Dermis lymphatic vessel endothelial cell (primary cell): Measurements from ENCODE around the gene EFTUD2. TPM values are rescaled to one million over a fixed set of nuclear protein-coding genes. Genes with fewer than 3 reads are reported as not detected.

Source experiments
- total RNA-seq: library from RNA; depleted of rRNA; stranded (reverse); fragments of >200 nt; gene quantifications from 2 replicates; pipeline ENCODE4 v1.2.1, GENCODE V29; 2014

Gene EFTUD2
- 112 and 155 TPM in 2 replicates for total RNA-seq

GRCh38 chr17:44899074-44899782 lies at the start of gene EFTUD2:
Gene EFTUD2, minus strand, starts transcription at chr17:44899445. Its CDS starts 4,924 bp downstream, at chr17:44894521.

GRCh38 chr17:44947461-44948314 lies 48.4 kb upstream of the EFTUD2 start, which contains the start of gene KIF18B:
Gene KIF18B, minus strand, starts transcription at chr17:44947773. Its CDS starts 11,429 bp downstream, at chr17:44936344.

GRCh38 chr17:44915321-44915726 lies 16.1 kb upstream of the EFTUD2 start, which contains the start of gene GFAP:
Gene GFAP, minus strand, starts transcription at chr17:44915500. Its CDS starts 14 bp downstream, at chr17:44915486.

GRCh38 chr17:44847586-44847985 lies 51.7 kb downstream of the EFTUD2 start, which contains the start of gene HIGD1B:
Gene HIGD1B, plus strand, starts transcription at chr17:44847883. Its CDS starts 270 bp downstream, at chr17:44848153.

GRCh38 chr17:44829523-44830358 lies 69.5 kb downstream of the EFTUD2 start, which contains the start of gene GJC1:
Gene GJC1, minus strand, starts transcription at chr17:44830287. Its CDS starts 24,470 bp downstream, at chr17:44805817.

Other genes starting within 250 kb of the EFTUD2 start
- gene MEIOC, start 243.0 kb downstream of the EFTUD2 start, total RNA-seq = not detected in 2 replicates
- 31.1 and 35.2 TPM in 2 replicates for gene CCDC43, start 209.7 kb downstream of the EFTUD2 start, total RNA-seq
- 0.98 and 1.7 TPM in 2 replicates for gene DBF4B, start 190.8 kb downstream of the EFTUD2 start, total RNA-seq
- gene ADAM11, start 140.5 kb downstream of the EFTUD2 start, total RNA-seq = under 0.01 TPM in 1 of 2 replicates, not detected in the other
- gene GJC1, start 69.2 kb downstream of the EFTUD2 start, total RNA-seq = 2.9 and 4.6 TPM in 2 replicates
- not detected in 2 replicates for gene HIGD1B, start 51.6 kb downstream of the EFTUD2 start, total RNA-seq
- gene GFAP, start 16.1 kb upstream of the EFTUD2 start, total RNA-seq = not detected in 2 replicates
- gene KIF18B, start 48.3 kb upstream of the EFTUD2 start, total RNA-seq = 0.33 and 0.34 TPM in 2 replicates
- not detected in 2 replicates for gene C1QL1, start 68.9 kb upstream of the EFTUD2 start, total RNA-seq
- 18.6 and 26.2 TPM in 2 replicates for gene DCAKD, start 152.2 kb upstream of the EFTUD2 start, total RNA-seq
- gene NMT1, start 161.9 kb upstream of the EFTUD2 start, total RNA-seq = 43.7 and 60.3 TPM in 2 replicates
- gene PLCD3, start 233.1 kb upstream of the EFTUD2 start, total RNA-seq = 5.5 and 9.0 TPM in 2 replicates
- gene ACBD4, start 236.2 kb upstream of the EFTUD2 start, total RNA-seq = 2.8 and 4.2 TPM in 2 replicates
- gene HEXIM1, start 249.0 kb upstream of the EFTUD2 start, total RNA-seq = 5.2 and 5.8 TPM in 2 replicates